Left kidney (tissue), 2 donors: ENCODE results near the gene PRICKLE2. TPM values are rescaled to one million over a fixed set of nuclear protein-coding genes. Genes with fewer than 3 reads are reported as not detected.
"Not testable (repeated sequence)": the region's sequence is repeated elsewhere in the genome, so short reads cannot be mapped to it uniquely, and the experiment has no call there.

ENCODE experiments used
- DNase-seq: peaks from one replicate; pipeline ENCODE4 v3.0.0-alpha.2; 2013
- polyA plus RNA-seq: library from polyadenylated mRNA; unstranded; fragments of 120-200 nt; gene quantifications from one replicate; pipeline ENCODE4 v1.2.1, GENCODE V29; 2013; ENCODE audit not compliant: insufficient read length

Gene PRICKLE2
- polyA plus RNA-seq, 1 donor: 18.5 TPM

- DNase-seq: no peak
These were observed 123.1 kb downstream of the PRICKLE2 start for GRCh38 chr3:64102147-64102546.

GRCh38 chr3:64099316-64099715, 126.0 kb downstream of the PRICKLE2 start:
- DNase-seq: no peak

- no peak for DNase-seq
These were observed 126.6 kb downstream of the PRICKLE2 start for GRCh38 chr3:64098670-64099069.

- DNase-seq: no peak
These were observed 127.3 kb downstream of the PRICKLE2 start for GRCh38 chr3:64097920-64098319.

GRCh38 chr3:64095802-64096201, 129.5 kb downstream of the PRICKLE2 start:
- no peak for DNase-seq

GRCh38 chr3:64094713-64095079, 130.6 kb downstream of the PRICKLE2 start:
- no peak for DNase-seq

- no peak for DNase-seq
These were observed 131.2 kb downstream of the PRICKLE2 start for GRCh38 chr3:64093825-64094712.

GRCh38 chr3:64093211-64093610, 132.1 kb downstream of the PRICKLE2 start:
- DNase-seq: no peak

- no peak for DNase-seq
These were observed 133.8 kb downstream of the PRICKLE2 start for GRCh38 chr3:64091501-64091900.

- DNase-seq: not testable (repeated sequence)
These were observed 135.9 kb downstream of the PRICKLE2 start for GRCh38 chr3:64089386-64089785.

- DNase-seq: no peak
These were observed 136.7 kb downstream of the PRICKLE2 start for GRCh38 chr3:64088408-64089205.

GRCh38 chr3:64086479-64087252, 138.6 kb downstream of the PRICKLE2 start:
- no peak for DNase-seq

- no peak for DNase-seq
These were observed 140.6 kb downstream of the PRICKLE2 start for GRCh38 chr3:64084640-64085039.

- no peak for DNase-seq
These were observed 141.7 kb downstream of the PRICKLE2 start for GRCh38 chr3:64083575-64083974.

- no peak for DNase-seq
These were observed 142.2 kb downstream of the PRICKLE2 start for GRCh38 chr3:64082961-64083541.

- DNase-seq: no peak
These were observed 142.9 kb downstream of the PRICKLE2 start for GRCh38 chr3:64082411-64082810.

- no peak for DNase-seq
These were observed 144.0 kb downstream of the PRICKLE2 start for GRCh38 chr3:64081235-64081630.

- DNase-seq: no peak
These were observed 144.5 kb downstream of the PRICKLE2 start for GRCh38 chr3:64080616-64081234.

- DNase-seq: no peak
These were observed 145.7 kb downstream of the PRICKLE2 start for GRCh38 chr3:64079369-64080150.

- no peak for DNase-seq
These were observed 146.3 kb downstream of the PRICKLE2 start for GRCh38 chr3:64078966-64079365.
